Esophagus muscularis mucosa (tissue), 4 donors: ENCODE measurements around the gene UACA. TPM values are rescaled to one million over a fixed set of nuclear protein-coding genes. Genes with fewer than 3 reads are reported as not detected.
A peak's percentile ranks its signal among the peaks of the same experiment; 100 is the strongest.

Experiments
- DNase-seq: peaks from one replicate; pipeline ENCODE4 v3.0.0-alpha.2; 2017; ENCODE audit errors: extremely low spot score
- H3K27ac ChIP-seq, 4 donors: fragments of 200-600 bp; sonication (generic); replicated peaks in 1 of 4; 1 replicate in 3 of 4; 2 replicates in 1 of 4; pipeline ENCODE4 v1.5.1; 2016 to 2019; ENCODE audit warnings: mild to moderate bottlenecking in 1 of 4
- H3K27me3 ChIP-seq, 4 donors: fragments of 200-600 bp; sonication (generic); one replicate each; pipeline versions ENCODE4 v1.5.1 to v1.6.0; 2016 to 2019
- H3K36me3 ChIP-seq, 4 donors: fragments of 200-600 bp; sonication (generic); one replicate each; pipeline ENCODE4 v1.5.1; 2016 to 2019
- H3K4me1 ChIP-seq, 4 donors: fragments of 200-600 bp; sonication (generic); one replicate each; pipeline ENCODE4 v1.5.1; 2016 to 2019
- H3K4me3 ChIP-seq, 4 donors: fragments of 200-600 bp; sonication (generic); 1 replicate in 2 of 4; 2 replicates in 2 of 4; pipeline ENCODE4 v1.5.1; 2016 to 2019; ENCODE audit warnings: mild to moderate bottlenecking in 4 of 4, moderate library complexity in 1 of 4
- H3K9me3 ChIP-seq, 4 donors: fragments of 200-600 bp; sonication (generic); 1 replicate in 3 of 4; 2 replicates in 1 of 4; pipeline ENCODE4 v1.5.1; 2016 to 2019
- EP300 ChIP-seq: sonication (generic); formaldehyde crosslinking; IDR thresholded peaks from one replicate; pipeline ENCODE4 v1.6.1; 2017; ENCODE audit warnings: antibody characterized with exemption
- POLR2A ChIP-seq: fragments of 450-650 bp; IDR thresholded peaks from one replicate; pipeline ENCODE4 v1.6.1; 2017; ENCODE audit warnings: antibody characterized with exemption, moderate library complexity, mild to moderate bottlenecking, low read depth
- POLR2AphosphoS5 ChIP-seq, 2 donors: sonication (generic); formaldehyde crosslinking; IDR thresholded peaks; one replicate each; pipeline ENCODE4 v1.6.1; 2017; ENCODE audit warnings: antibody characterized with exemption in 2 of 2
- WGBS: methylation state at CpG from one replicate; pipeline ENCODE4 v1.1.5; 2018; 5-methylcytosine and 5-hydroxymethylcytosine counted together
- intact Hi-C: fragments of 100-400 bp; cut with DNase I; formaldehyde crosslinking; loops from one replicate; pipeline ENCODE4 v1.15.1; 2023
- total RNA-seq, 4 donors: library from RNA; depleted of rRNA; stranded (reverse); fragments of >200 nt; gene quantifications; one replicate each; pipeline versions ENCODE4 v1.1.0 to v1.2.1, GENCODE V29; 2016
- TF ChIP-seq, protein P1 (sequence below), 3 experiments: fragments of 200-600 bp in 2 of 3; fragments of 450-650 bp in 1 of 3; sonication (generic) in 2 of 3; IDR thresholded peaks; one replicate each; pipeline ENCODE4 v1.5.1; 2017 to 2019; ENCODE audit warnings: antibody characterized with exemption in 3 of 3, mild to moderate bottlenecking in 2 of 3, moderate library complexity in 1 of 3

Gene UACA, protein sequence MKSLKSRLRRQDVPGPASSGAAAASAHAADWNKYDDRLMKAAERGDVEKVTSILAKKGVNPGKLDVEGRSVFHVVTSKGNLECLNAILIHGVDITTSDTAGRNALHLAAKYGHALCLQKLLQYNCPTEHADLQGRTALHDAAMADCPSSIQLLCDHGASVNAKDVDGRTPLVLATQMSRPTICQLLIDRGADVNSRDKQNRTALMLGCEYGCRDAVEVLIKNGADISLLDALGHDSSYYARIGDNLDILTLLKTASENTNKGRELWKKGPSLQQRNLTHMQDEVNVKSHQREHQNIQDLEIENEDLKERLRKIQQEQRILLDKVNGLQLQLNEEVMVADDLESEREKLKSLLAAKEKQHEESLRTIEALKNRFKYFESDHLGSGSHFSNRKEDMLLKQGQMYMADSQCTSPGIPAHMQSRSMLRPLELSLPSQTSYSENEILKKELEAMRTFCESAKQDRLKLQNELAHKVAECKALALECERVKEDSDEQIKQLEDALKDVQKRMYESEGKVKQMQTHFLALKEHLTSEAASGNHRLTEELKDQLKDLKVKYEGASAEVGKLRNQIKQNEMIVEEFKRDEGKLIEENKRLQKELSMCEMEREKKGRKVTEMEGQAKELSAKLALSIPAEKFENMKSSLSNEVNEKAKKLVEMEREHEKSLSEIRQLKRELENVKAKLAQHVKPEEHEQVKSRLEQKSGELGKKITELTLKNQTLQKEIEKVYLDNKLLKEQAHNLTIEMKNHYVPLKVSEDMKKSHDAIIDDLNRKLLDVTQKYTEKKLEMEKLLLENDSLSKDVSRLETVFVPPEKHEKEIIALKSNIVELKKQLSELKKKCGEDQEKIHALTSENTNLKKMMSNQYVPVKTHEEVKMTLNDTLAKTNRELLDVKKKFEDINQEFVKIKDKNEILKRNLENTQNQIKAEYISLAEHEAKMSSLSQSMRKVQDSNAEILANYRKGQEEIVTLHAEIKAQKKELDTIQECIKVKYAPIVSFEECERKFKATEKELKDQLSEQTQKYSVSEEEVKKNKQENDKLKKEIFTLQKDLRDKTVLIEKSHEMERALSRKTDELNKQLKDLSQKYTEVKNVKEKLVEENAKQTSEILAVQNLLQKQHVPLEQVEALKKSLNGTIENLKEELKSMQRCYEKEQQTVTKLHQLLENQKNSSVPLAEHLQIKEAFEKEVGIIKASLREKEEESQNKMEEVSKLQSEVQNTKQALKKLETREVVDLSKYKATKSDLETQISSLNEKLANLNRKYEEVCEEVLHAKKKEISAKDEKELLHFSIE (N-terminal part only)
- total RNA-seq, result 10 to 100 TPM; 23.9 to 40.7 (median 28.9) TPM

DNA sequence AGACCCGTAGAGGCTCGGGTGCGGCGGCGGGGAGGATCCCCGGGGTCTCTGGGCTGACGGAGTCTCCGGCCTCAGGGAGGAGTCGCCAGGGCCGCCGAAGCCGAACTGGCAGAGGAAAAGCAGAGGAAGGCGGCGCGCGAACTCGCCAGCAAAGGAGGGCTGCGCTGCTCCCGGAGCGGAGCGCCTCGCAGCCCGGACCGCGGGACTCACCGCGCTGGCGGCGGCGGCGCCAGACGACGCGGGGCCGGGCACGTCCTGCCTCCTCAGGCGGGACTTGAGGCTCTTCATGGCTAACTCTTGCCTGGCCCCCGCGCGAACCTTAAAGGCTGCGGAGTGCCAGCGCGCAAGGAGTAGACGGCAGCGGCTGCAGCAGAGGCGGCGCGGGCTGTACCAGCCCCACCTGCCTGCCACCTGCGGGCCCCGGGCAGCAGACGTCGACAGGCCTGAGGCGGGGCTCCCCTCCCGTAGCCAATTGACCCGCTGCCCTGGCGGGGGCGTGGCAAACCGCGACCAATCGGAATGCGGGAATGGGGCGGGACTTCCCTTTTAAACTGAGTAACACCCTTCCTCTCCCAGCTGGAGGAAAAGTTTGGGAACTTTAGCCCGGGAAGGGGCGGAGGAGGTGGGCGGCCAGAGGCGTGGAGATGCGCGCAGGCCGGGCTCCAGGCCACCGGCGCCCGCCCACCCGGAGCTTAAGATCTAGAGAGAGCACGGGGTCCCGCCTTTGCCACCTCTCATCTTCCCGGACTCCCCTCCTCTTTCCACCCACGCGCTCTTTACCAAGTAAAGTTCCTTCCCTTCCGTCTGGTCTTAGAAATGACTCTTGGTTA lies at the start of gene UACA:
Gene UACA (minus strand): TSS at position 439 of the 830 bp plus-strand sequence. CDS start 151 bp downstream, at position 288.
- under 1% methylated on average over 25 of the region's 79 CpGs for WGBS
- H3K4me3 ChIP-seq, result peak within 1 kb of the TSS; percentile 75 to 97 (median 91)
- DNase-seq, result peak; percentile 99
- no peaks in the 10 kb centered on the region for H3K9me3 ChIP-seq
- no peaks in the 10 kb centered on the region for H3K27me3 ChIP-seq
- intact Hi-C loops, result loop anchor here (5.0 to 10.0 kb wide), 2 partner anchors 49 to 79 kb away; no protein-coding TSS in a partner anchor
- H3K36me3 ChIP-seq, result no peaks in the 10 kb centered on the region
- H3K4me1 ChIP-seq, result peaks cover 21 to 37% (median 25%) of the 10 kb centered on the region in 4 donors
- peak within 1 kb of the TSS; percentile 90 to 97 (median 96) for H3K27ac ChIP-seq
- TF ChIP-seq, protein P1, sequence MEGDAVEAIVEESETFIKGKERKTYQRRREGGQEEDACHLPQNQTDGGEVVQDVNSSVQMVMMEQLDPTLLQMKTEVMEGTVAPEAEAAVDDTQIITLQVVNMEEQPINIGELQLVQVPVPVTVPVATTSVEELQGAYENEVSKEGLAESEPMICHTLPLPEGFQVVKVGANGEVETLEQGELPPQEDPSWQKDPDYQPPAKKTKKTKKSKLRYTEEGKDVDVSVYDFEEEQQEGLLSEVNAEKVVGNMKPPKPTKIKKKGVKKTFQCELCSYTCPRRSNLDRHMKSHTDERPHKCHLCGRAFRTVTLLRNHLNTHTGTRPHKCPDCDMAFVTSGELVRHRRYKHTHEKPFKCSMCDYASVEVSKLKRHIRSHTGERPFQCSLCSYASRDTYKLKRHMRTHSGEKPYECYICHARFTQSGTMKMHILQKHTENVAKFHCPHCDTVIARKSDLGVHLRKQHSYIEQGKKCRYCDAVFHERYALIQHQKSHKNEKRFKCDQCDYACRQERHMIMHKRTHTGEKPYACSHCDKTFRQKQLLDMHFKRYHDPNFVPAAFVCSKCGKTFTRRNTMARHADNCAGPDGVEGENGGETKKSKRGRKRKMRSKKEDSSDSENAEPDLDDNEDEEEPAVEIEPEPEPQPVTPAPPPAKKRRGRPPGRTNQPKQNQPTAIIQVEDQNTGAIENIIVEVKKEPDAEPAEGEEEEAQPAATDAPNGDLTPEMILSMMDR (IDR thresholded peaks at IDR 0.05), result peak in 1 of 3 experiments; percentile 7
- TF ChIP-seq POLR2AphosphoS5 (IDR thresholded peaks at IDR 0.05) (peak; percentile 96 to 97), EP300 (no peak), POLR2A (peak; percentile 89)

DNA sequence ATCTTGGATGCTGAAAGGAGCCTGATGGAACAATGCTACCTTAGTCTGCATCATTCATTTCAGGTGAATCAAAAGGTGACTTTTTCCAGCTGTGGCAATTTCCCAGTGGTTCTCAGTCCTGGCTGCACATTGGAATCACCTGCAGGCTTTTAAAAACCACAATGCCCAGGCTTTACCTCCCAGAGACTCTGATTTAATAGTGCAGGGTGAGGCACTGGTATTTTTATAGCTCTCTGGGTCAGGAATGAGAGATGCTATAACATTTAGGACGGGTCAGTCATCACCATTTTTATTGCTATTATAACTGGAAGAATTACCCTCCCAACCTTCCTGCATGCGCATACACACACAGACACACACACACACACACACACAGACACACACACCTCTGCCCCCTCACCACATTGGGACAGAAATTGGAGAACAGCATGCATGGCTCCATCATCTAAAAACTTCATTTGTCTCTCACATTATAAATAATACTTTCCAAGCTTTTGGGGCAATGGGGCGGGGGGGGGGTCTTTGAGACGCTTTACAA lies 49.5 kb upstream of the UACA start:
- no peak for TF ChIP-seq EP300
- no peak for TF ChIP-seq POLR2AphosphoS5 (IDR thresholded peaks at IDR 0.05)
- TF ChIP-seq, protein P1 (IDR thresholded peaks at IDR 0.05), result no peak
- no peak for TF ChIP-seq POLR2A
- no peak for DNase-seq

DNA sequence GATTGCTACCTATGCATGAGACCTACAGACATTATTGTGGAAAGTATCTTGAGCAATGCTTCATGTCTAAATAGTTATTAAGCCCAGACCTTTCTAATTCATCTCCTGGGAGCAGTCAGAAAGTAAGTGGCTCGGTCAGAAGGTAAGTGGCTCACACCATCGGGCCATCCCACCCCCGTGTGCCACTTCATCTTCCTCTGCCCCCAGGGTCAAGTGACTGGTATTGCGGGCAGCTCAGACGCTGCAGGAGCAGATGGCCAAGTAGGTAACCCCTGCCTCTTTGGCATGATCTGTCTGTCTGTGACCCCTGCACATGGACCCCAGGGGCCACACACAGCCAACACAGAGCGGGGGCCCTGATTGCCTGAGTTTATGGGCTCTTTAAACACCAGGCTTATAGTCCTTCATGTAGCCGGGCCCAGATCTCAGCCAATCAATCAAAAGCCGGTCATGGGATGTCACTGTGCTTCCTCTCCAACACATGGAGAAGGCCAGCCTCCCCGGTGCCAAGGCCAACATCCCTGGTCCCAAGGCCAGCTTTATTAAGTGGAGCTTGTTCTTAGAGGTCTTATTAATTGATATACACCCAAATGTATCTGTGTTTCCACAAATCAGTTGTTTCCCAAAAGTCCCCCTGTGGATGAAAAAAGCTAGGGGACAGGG lies 47.7 kb upstream of the UACA start:
- Histone ChIP-seq H3K27me3 (no peaks in the 10 kb centered on the region), H3K4me1 (peaks cover 0 to 10% (median 8%) of the 10 kb centered on the region in 4 donors), H3K9me3 (no peaks in the 10 kb centered on the region), H3K27ac (no peak overlapping the region), H3K36me3 (no peaks in the 10 kb centered on the region), H3K4me3 (no peak overlapping the region)
- intact Hi-C loops, result loop anchor here (5.0 kb wide), 2 partner anchors 49 to 89 kb away; partner anchors contain the start of gene UACA
- TF ChIP-seq EP300 (no peak), POLR2A (no peak), POLR2AphosphoS5 (IDR thresholded peaks at IDR 0.05) (no peak)
- TF ChIP-seq, protein P1 (IDR thresholded peaks at IDR 0.05), result no peak
- DNase-seq, result no peak
- WGBS, result 77% methylated on average over 6 of the region's 9 CpGs

More for the DNA sequence above, 49.5 kb upstream of the UACA start:
- Histone ChIP-seq H3K27me3 (no peaks in the 10 kb centered on the region), H3K27ac (no peak overlapping the region), H3K4me3 (no peak overlapping the region), H3K9me3 (no peaks in the 10 kb centered on the region), H3K4me1 (peaks cover 0 to 9% (median 6%) of the 10 kb centered on the region in 4 donors), H3K36me3 (no peaks in the 10 kb centered on the region)
- intact Hi-C loops, result loop anchor here (2.0 to 5.0 kb wide), 3 partner anchors 51 to 132 kb away; partner anchors contain the start of gene UACA
- WGBS, result 91% methylated on average over 4 of the region's 4 CpGs
